ENCODE measurements around the gene NPBWR2.
"Not testable (repeated sequence)": the region's sequence is repeated elsewhere in the genome, so short reads cannot be mapped to it uniquely, and the experiment has no call there.

NPBWR2 gene

GRCh38 chr20:64100566-64100888 is 6.8 kb downstream of the NPBWR2 start:
- Histone ChIP-seq H3K36me3 (ENCODE audit: insufficient read depth, low read length) (no peaks in the 10 kb centered on the region), H2AFZ (ENCODE audit: low read depth, low read length) (no peak overlapping the region), H3K9me3 (ENCODE audit: low read length) (no peaks in the 10 kb centered on the region), H3K4me3 (ENCODE audit: low read length) (no peak overlapping the region), H3K4me1 (ENCODE audit: insufficient read depth, low read length) (no peaks in the 10 kb centered on the region), H3K27me3 (ENCODE audit: insufficient read depth, low read length) (peaks cover 40% of the 10 kb centered on the region)

- Histone ChIP-seq H2AFZ (ENCODE audit: low read depth, low read length) (no peak overlapping the region), H3K4me1 (ENCODE audit: insufficient read depth, low read length) (no peaks in the 10 kb centered on the region), H3K36me3 (ENCODE audit: insufficient read depth, low read length) (no peaks in the 10 kb centered on the region), H3K27me3 (ENCODE audit: insufficient read depth, low read length) (peaks cover 40% of the 10 kb centered on the region), H3K4me3 (ENCODE audit: low read length) (no peak overlapping the region), H3K9me3 (ENCODE audit: low read length) (no peaks in the 10 kb centered on the region)
Observed at GRCh38 chr20:64099880-64100565, 7.3 kb downstream of the NPBWR2 start.

- H3K27me3 ChIP-seq (ENCODE audit: insufficient read depth, low read length), result peaks cover 40% of the 10 kb centered on the region
- H2AFZ ChIP-seq (ENCODE audit: low read depth, low read length), result no peak overlapping the region
- H3K4me3 ChIP-seq (ENCODE audit: low read length), result no peak overlapping the region
- no peaks in the 10 kb centered on the region for H3K36me3 ChIP-seq (ENCODE audit: insufficient read depth, low read length)
- H3K9me3 ChIP-seq (ENCODE audit: low read length), result no peaks in the 10 kb centered on the region
- H3K4me1 ChIP-seq (ENCODE audit: insufficient read depth, low read length), result no peaks in the 10 kb centered on the region
Observed at GRCh38 chr20:64099086-64099786, 8.1 kb downstream of the NPBWR2 start.

GRCh38 chr20:64098471-64099013 is 8.8 kb downstream of the NPBWR2 start:
- H2AFZ ChIP-seq (ENCODE audit: low read depth, low read length), result no peak overlapping the region
- no peaks in the 10 kb centered on the region for H3K9me3 ChIP-seq (ENCODE audit: low read length)
- H3K4me3 ChIP-seq (ENCODE audit: low read length), result no peak overlapping the region
- no peaks in the 10 kb centered on the region for H3K36me3 ChIP-seq (ENCODE audit: insufficient read depth, low read length)
- H3K4me1 ChIP-seq (ENCODE audit: insufficient read depth, low read length), result no peaks in the 10 kb centered on the region
- H3K27me3 ChIP-seq (ENCODE audit: insufficient read depth, low read length), result peaks cover 39% of the 10 kb centered on the region

- peaks cover 10% of the 10 kb centered on the region for H3K4me1 ChIP-seq (ENCODE audit: insufficient read depth, low read length)
- peaks cover 20% of the 10 kb centered on the region for H3K27me3 ChIP-seq (ENCODE audit: insufficient read depth, low read length)
- no peaks in the 10 kb centered on the region for H3K9me3 ChIP-seq (ENCODE audit: low read length)
- H3K4me3 ChIP-seq (ENCODE audit: low read length), result no peak overlapping the region
- no peak overlapping the region for H2AFZ ChIP-seq (ENCODE audit: low read depth, low read length)
- H3K36me3 ChIP-seq (ENCODE audit: insufficient read depth, low read length), result no peaks in the 10 kb centered on the region
Observed at GRCh38 chr20:64096535-64096934, 10.8 kb downstream of the NPBWR2 start.

- H3K4me1 ChIP-seq (ENCODE audit: insufficient read depth, low read length), result peaks cover 14% of the 10 kb centered on the region
- H3K9me3 ChIP-seq (ENCODE audit: low read length), result no peaks in the 10 kb centered on the region
- H3K4me3 ChIP-seq (ENCODE audit: low read length), result no peak overlapping the region
- peaks cover 14% of the 10 kb centered on the region for H3K27me3 ChIP-seq (ENCODE audit: insufficient read depth, low read length)
- no peaks in the 10 kb centered on the region for H3K36me3 ChIP-seq (ENCODE audit: insufficient read depth, low read length)
- H2AFZ ChIP-seq (ENCODE audit: low read depth, low read length), result no peak overlapping the region
Observed at GRCh38 chr20:64095927-64096326, 11.4 kb downstream of the NPBWR2 start.

- H3K9me3 ChIP-seq (ENCODE audit: low read length), result no peaks in the 10 kb centered on the region
- H3K27me3 ChIP-seq (ENCODE audit: insufficient read depth, low read length), result peaks cover 9% of the 10 kb centered on the region
- no peak overlapping the region for H3K4me3 ChIP-seq (ENCODE audit: low read length)
- peaks cover 14% of the 10 kb centered on the region for H3K4me1 ChIP-seq (ENCODE audit: insufficient read depth, low read length)
- no peaks in the 10 kb centered on the region for H3K36me3 ChIP-seq (ENCODE audit: insufficient read depth, low read length)
- H2AFZ ChIP-seq (ENCODE audit: low read depth, low read length), result no peak overlapping the region
Observed at GRCh38 chr20:64095455-64095854, 11.9 kb downstream of the NPBWR2 start.

- no peaks in the 10 kb centered on the region for H3K36me3 ChIP-seq (ENCODE audit: insufficient read depth, low read length)
- H3K9me3 ChIP-seq (ENCODE audit: low read length), result no peaks in the 10 kb centered on the region
- H2AFZ ChIP-seq (ENCODE audit: low read depth, low read length), result no peak overlapping the region
- peaks cover 18% of the 10 kb centered on the region for H3K27me3 ChIP-seq (ENCODE audit: insufficient read depth, low read length)
- H3K4me3 ChIP-seq (ENCODE audit: low read length), result no peak overlapping the region
- peaks cover 18% of the 10 kb centered on the region for H3K4me1 ChIP-seq (ENCODE audit: insufficient read depth, low read length)
Observed at GRCh38 chr20:64093013-64093503, 14.3 kb downstream of the NPBWR2 start.

- Histone ChIP-seq H3K27me3 (ENCODE audit: insufficient read depth, low read length) (peaks cover 18% of the 10 kb centered on the region), H3K4me3 (ENCODE audit: low read length) (no peak overlapping the region)
Observed at GRCh38 chr20:64092258-64093012, 14.9 kb downstream of the NPBWR2 start.

GRCh38 chr20:64091770-64092169 is 15.6 kb downstream of the NPBWR2 start:
- peaks cover 20% of the 10 kb centered on the region for H3K27me3 ChIP-seq (ENCODE audit: insufficient read depth, low read length)
- H3K4me1 ChIP-seq (ENCODE audit: insufficient read depth, low read length), result peaks cover 18% of the 10 kb centered on the region
- H3K4me3 ChIP-seq (ENCODE audit: low read length), result no peak overlapping the region
- no peaks in the 10 kb centered on the region for H3K36me3 ChIP-seq (ENCODE audit: insufficient read depth, low read length)
- peaks cover 3% of the 10 kb centered on the region for H3K9me3 ChIP-seq (ENCODE audit: low read length)
- H2AFZ ChIP-seq (ENCODE audit: low read depth, low read length), result no peak overlapping the region

More at GRCh38 chr20:64092258-64093012, 14.9 kb downstream of the NPBWR2 start:
- Histone ChIP-seq H2AFZ (ENCODE audit: low read depth, low read length) (no peak overlapping the region), H3K36me3 (ENCODE audit: insufficient read depth, low read length) (no peaks in the 10 kb centered on the region), H3K4me1 (ENCODE audit: insufficient read depth, low read length) (peaks cover 18% of the 10 kb centered on the region), H3K9me3 (ENCODE audit: low read length) (peaks cover 2% of the 10 kb centered on the region)

- Histone ChIP-seq H3K9me3 (ENCODE audit: low read length) (peaks cover 5% of the 10 kb centered on the region), H3K4me1 (ENCODE audit: insufficient read depth, low read length) (peaks cover 18% of the 10 kb centered on the region), H3K4me3 (ENCODE audit: low read length) (no peak overlapping the region), H3K27me3 (ENCODE audit: insufficient read depth, low read length) (peaks cover 23% of the 10 kb centered on the region), H2AFZ (ENCODE audit: low read depth, low read length) (no peak overlapping the region), H3K36me3 (ENCODE audit: insufficient read depth, low read length) (no peaks in the 10 kb centered on the region)
Observed at GRCh38 chr20:64091340-64091739, 16.0 kb downstream of the NPBWR2 start.

GRCh38 chr20:64090165-64090564 is 17.2 kb downstream of the NPBWR2 start:
- no peaks in the 10 kb centered on the region for H3K36me3 ChIP-seq (ENCODE audit: insufficient read depth, low read length)
- H3K4me1 ChIP-seq (ENCODE audit: insufficient read depth, low read length), result peaks cover 18% of the 10 kb centered on the region
- H3K27me3 ChIP-seq (ENCODE audit: insufficient read depth, low read length), result peaks cover 35% of the 10 kb centered on the region
- no peak overlapping the region for H3K4me3 ChIP-seq (ENCODE audit: low read length)
- no peak overlapping the region for H2AFZ ChIP-seq (ENCODE audit: low read depth, low read length)
- peaks cover 13% of the 10 kb centered on the region for H3K9me3 ChIP-seq (ENCODE audit: low read length)

- Histone ChIP-seq H3K9me3 (ENCODE audit: low read length) (peaks cover 13% of the 10 kb centered on the region), H3K27me3 (ENCODE audit: insufficient read depth, low read length) (peaks cover 51% of the 10 kb centered on the region)
- H3K36me3 ChIP-seq (ENCODE audit: insufficient read depth, low read length), result not testable (repeated sequence)
Observed at GRCh38 chr20:64088586-64088985, 18.8 kb downstream of the NPBWR2 start.

More at GRCh38 chr20:64088586-64088985, 18.8 kb downstream of the NPBWR2 start:
- peaks cover 30% of the 10 kb centered on the region for H3K4me1 ChIP-seq (ENCODE audit: insufficient read depth, low read length)
- H2AFZ ChIP-seq (ENCODE audit: low read depth, low read length); H3K4me3 ChIP-seq (ENCODE audit: low read length): not testable (repeated sequence)
